Stimulated activated CD4-positive, alpha-beta T cell treated with anti-CD3 and anti-CD28 coated beads, Interleukin-12 subunit alpha, Interleukin-12 subunit beta, amount 100 ng/mL, for 4 hours (primary cell): ENCODE data around the gene CRPPA.
"Not testable (repeated sequence)": the region's sequence is repeated elsewhere in the genome, so short reads cannot be mapped to it uniquely, and the experiment has no call there.

Source experiments
- DNase-seq: peaks from one replicate; pipeline ENCODE4 v3.0.0-alpha.2; 2020

The CRPPA gene

GRCh38 chr7:16421333-16422102 lies at the start of gene CRPPA:
Gene CRPPA (minus strand): TSS chr7:16421538. CDS start chr7:16421322, 216 bp downstream.
- peak; percentile 40 for DNase-seq

GRCh38 chr7:16465469-16466361 lies 44.4 kb upstream of the CRPPA start, which contains the start of gene SOSTDC1:
Gene SOSTDC1 (minus strand): TSS chr7:16465738. CDS start chr7:16465668, 70 bp downstream.
- no peak for DNase-seq

- DNase-seq: no peak
These were observed 42.8 kb upstream of the CRPPA start for GRCh38 chr7:16463949-16464715.

GRCh38 chr7:16463520-16463919 lies 42.2 kb upstream of the CRPPA start:
- DNase-seq: no peak

GRCh38 chr7:16462431-16462889 lies 41.1 kb upstream of the CRPPA start:
- no peak for DNase-seq

GRCh38 chr7:16460789-16461493 lies 39.6 kb upstream of the CRPPA start:
- no peak for DNase-seq

- DNase-seq: not testable (repeated sequence)
These were observed 35.0 kb upstream of the CRPPA start for GRCh38 chr7:16456303-16456702.

GRCh38 chr7:16455591-16455990 lies 34.3 kb upstream of the CRPPA start:
- no peak for DNase-seq

- no peak for DNase-seq
These were observed 29.0 kb upstream of the CRPPA start for GRCh38 chr7:16450366-16450765.

GRCh38 chr7:16447876-16448275 lies 26.5 kb upstream of the CRPPA start:
- DNase-seq: no peak

GRCh38 chr7:16446508-16446907 lies 25.2 kb upstream of the CRPPA start:
- no peak for DNase-seq

- not testable (repeated sequence) for DNase-seq
These were observed 22.5 kb upstream of the CRPPA start for GRCh38 chr7:16443871-16444270.

- DNase-seq: no peak
These were observed 17.6 kb upstream of the CRPPA start for GRCh38 chr7:16438988-16439387.

- no peak for DNase-seq
These were observed 15.0 kb upstream of the CRPPA start for GRCh38 chr7:16436306-16436705.

GRCh38 chr7:16433568-16434122 lies 12.3 kb upstream of the CRPPA start:
- no peak for DNase-seq

- no peak for DNase-seq
These were observed 11.0 kb upstream of the CRPPA start for GRCh38 chr7:16432425-16432731.

GRCh38 chr7:16431646-16432424 lies 10.5 kb upstream of the CRPPA start:
- DNase-seq: no peak

GRCh38 chr7:16430133-16430532 lies 8.8 kb upstream of the CRPPA start:
- no peak for DNase-seq

GRCh38 chr7:16428672-16429071 lies 7.3 kb upstream of the CRPPA start:
- no peak for DNase-seq

- DNase-seq: no peak
These were observed 6.8 kb upstream of the CRPPA start for GRCh38 chr7:16428182-16428581.

GRCh38 chr7:16423761-16424160 lies 2.4 kb upstream of the CRPPA start:
- DNase-seq: no peak
